ENCODE results near the gene DOCK1.
A peak's percentile ranks its signal among the peaks of the same experiment; 100 is the strongest.

Gene DOCK1

DNA sequence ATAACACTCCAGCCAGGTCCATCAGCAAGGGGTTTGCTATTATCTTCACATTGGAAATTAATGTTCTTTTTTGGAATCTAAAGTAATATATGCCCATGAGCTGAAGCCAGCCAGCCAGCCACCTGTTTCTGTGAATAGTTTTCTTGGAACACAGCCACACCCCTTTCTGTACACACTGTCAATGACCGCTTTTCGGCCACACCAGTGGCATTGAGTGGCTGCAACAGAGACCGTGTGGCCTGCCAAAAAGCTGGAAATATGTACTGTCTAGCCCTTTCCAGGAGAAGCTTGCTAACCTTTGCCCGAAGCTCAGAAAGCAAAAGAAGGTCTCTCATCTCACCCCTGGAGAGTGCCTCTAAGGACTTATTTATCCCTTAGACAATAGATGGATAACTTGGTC is 545.4 kb downstream of the DOCK1 start:
- DNase-seq, result no peak

DNA sequence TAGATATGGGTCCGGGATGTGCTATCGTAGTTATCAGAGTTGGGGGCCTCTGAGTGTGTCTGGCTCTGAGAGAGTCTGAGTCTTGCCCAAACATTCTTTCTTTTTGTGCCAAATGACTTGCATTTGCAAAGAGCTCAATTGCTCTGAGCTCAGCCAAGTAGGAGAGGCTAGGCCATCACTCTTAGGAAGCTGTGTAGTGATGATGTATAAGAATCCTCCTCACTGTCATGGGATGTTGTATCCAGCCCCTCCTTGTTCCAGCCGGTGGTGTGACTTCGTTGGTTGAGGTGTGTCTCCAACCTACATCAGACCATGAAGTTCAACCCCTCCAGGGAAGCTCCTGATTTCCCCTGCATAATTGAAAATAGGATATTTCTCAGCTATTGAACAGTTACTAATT is 546.4 kb downstream of the DOCK1 start:
- DNase-seq, result no peak

DNA sequence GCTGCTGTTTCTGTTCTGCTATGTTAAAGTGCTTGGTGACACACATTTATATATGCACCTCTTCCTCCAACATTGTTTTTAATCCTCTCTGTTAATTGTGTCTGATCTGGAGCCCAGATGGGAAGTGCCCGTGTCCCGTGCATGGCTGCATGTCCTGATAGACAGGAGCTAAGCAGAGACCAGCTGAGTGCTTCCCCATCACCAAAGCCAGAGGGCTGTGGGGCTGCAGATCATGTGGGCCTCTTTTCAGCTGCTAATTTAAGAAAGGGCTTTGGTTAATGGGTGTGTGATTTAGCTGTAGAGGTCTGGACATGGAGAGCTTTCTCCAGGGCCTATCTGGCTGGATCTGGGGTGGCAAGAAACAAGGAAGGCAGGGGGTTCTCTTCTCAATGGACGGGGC is 547.3 kb downstream of the DOCK1 start:
- no peak for DNase-seq

DNA sequence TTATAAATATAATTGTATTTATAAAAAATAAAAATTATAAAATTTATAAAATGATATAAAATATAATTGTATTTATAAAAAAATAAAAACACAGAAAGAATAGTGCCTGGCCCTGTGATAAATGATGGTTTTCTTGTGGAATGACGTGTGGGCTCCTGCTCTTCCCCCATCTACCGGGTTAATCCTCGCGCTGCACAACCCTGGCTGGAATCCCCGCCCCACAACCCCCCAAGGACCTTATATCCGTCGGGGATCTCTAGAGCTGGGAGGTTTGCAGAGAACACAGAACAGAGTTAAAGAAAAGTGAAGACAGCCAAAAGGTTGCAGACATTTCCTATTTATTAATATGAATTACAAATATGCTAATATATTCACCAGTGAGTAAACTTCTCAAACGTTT is 548.5 kb downstream of the DOCK1 start:
- no peak for DNase-seq

DNA sequence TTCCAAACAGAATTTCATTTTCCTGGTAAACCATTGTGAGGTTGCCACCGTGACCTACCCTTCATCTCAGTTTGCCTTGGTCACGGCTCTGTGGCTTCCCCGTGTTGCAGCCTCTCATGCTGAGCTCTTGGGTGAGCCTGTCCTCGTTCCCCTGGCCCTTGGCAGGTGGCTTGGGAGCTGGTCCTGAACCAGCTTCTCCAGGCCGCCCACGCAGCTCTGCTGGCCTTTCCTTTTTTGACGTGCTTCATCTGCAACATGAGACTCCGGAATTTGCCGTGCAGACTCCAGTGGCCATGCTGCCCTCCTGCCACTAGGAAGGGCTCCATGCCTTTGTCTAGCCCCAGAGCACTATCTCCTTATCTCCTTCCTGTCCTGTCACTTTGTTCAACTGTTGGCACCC is 550.9 kb downstream of the DOCK1 start:
- DNase-seq, result no peak

DNA sequence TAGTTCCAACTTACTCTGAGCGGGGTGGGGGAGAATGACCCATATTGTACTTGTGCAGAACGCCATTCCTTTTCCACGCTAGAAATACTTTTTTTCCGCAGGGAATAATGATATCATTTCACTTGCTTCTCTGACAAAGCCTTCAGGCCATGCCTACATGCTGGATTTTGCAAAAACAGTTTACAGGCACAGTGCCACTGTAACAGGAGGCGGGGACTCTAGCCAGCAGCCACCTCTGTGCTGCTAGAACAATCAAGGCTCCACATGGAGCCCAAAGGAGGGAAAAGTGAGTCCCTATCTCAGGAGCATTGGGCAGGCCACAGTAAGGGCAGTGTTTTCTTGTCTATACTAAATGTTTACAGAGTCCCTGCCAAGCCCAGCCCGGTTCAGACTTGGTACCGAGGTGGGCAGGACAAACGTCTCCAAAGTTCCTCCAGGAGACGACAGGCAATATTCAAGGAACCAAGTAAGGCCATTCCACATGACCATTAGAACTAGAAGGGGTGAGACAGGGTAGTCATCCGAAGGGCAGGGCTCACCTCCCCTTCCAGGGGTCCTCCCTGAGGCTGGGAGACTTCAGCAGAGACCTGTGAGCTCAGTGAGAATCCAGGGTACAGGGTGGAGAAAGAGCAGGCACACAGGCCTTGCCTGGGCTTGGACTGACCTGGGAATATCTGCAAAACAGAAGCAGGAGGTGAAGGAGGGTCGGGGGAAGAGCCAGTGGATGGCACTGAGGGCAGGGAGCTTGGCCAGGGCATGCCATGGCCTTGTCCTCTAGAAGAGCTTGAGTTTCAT is 553.0 kb downstream of the DOCK1 start:
- no peak for DNase-seq

DNA sequence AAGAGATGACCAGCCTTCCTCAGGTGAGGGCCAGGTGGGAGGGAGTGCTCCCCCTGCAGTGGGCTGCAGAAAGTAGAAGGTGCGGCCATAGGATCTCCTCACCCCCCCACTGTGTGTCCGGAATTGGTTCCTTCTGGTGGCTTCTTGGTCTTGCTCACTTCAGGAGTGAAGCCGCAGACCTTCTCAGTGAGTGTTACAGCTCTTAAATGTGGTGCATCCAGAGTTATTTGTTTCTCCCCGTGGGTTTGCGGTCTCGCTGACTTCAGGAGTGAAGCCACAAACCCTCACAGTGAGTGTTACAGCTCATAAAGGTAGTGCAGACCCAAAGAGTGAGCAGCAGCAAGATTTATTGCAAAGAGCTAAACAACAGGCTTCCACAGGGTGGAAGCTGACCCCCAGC is 553.6 kb downstream of the DOCK1 start:
- DNase-seq, result no peak

DNA sequence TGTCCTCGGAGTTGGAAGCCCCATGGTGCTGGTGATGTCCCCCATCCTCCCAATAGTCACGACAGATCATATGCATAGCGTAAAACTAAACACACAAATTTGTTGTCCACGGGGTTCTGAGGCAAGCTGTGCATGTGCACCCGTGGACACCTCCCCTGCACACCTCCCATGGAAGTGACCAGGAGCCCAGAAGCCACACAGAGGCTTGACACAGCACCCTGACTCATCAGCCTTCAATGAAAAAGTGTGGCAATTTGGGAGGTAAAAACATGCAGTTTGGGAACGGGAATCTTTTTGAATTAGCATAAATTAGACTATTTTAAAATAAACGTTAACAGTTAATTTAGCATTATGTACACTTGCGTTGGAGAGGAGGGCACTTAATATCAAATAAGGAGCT is 554.7 kb downstream of the DOCK1 start:
- no peak for DNase-seq

DNA sequence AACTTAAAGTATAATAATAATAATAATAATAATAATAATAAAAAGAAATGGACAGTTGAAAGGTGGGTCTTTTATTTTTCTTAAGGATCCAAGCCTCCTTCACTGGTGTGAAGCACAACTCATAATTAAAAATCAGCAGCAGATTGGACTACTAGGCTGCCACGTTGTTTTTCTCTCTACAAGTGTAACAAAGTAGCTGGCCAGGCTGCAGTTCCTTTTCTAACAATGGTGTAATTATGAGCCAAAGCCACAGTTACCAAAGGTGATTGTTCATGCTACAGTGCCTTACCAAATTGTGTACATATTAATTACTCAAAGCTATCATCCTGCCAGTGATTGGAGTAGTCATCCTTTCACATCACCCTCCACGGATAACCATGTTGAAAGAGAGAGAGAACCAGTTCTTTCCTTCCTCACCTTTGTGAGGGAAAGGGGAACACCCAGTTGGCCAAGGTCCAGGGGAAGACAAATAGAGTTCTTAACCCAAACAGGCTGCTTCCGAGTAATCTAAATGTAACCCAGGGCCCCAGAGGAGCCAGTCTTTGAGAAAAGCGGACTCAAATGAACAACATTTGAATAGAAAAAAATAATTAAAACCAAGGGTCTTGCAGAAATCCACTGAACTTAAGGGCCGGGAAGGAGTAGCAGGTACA is 557.5 kb downstream of the DOCK1 start:
- DNase-seq, result peak; percentile 55

DNA sequence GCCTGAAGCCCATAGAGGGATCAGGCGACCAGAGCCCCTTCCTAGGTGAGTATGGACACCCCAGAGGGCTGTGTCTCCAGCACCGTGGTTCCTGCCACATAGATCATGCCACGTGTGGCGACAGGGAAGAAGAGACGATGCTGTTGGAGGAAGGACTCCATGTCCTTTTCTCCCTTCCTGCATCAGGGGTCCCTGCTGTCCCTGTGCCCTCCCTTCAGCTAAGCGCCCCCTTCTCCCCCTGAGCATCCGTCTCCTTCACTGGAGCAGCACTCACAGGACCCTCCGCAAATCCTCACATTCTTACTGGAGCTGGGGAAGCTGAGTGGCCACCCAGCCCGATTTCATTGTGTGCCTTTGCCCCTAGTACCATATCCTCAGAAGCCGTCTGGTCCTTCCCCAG is 558.3 kb downstream of the DOCK1 start:
- DNase-seq, result no peak

DNA sequence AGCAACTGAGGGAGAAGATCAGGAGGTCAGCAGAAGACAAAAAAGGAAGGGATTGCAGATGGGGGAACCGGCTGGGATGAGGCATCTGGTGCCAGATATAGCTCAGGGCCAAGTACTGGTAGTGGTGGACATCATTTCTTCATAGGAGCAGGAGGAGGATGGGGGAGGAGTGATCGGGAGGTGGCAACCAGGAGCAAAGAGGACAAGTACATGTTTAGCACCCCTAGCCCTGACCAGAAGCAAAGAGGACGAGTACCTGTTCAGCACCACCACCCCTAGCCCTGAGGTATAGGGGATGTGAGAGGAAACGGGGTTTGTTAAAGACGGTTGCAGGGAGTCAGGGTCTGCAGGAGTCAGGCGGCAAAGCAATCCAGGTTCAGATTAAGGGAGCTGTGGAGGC is 559.3 kb downstream of the DOCK1 start:
- DNase-seq, result no peak

DNA sequence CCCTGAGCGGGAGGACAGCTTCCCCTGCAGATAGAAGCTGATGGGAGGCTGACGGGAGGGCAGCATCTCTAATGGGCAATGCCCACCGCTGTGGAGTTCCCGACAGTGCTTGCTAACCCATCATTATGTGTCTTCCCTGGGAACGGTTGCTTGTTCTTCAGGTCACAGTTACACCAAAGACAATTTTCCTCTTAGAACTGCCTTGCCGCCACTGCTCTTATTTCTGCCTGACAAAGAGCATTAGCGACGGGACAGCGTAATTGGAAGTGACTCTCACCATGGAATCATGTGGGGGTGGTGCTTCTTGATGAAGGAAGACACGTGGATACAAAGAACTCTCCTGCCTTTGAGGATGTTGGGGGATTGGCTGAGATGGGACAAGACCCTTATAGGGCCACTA is 562.6 kb downstream of the DOCK1 start:
- no peak for DNase-seq

DNA sequence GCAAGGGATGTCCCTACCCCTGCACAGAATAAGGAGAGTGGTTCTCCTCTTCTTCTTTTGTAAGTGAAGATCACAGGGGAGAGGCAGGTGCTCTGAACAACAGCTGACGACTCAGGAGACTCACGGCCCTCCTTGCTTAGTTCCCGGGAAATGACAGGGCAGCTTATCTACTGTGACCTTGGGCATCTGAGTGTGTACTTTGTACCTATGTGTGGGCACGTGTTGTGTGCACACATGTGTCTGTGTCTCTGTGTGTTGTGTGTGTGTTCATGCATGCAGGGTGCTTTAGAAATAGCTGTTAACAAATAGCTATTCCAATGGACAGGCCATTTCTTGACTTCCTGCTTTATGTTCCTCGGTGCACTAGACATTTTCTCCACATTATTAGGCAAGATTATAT is 563.4 kb downstream of the DOCK1 start:
- DNase-seq, result no peak

DNA sequence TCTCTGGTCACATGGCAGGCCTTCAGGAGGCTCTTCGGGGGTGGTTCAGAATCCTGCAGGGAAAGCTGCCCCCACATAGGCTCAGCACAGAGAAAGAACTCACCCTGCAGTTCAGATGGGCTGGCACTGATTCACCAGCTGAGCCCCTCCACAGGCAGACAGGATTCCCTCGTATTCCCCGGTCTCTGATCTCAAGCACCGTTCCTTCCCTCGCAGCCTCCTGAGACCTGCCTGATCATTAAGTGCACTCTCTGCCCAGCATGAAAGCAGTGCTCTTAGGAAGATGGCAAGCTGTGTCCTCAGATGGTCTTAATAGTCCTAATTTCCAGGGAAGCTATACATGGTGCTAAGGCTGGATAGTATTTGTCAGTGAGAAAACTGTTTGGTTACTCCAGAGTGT is 565.7 kb downstream of the DOCK1 start:
- DNase-seq, result no peak

DNA sequence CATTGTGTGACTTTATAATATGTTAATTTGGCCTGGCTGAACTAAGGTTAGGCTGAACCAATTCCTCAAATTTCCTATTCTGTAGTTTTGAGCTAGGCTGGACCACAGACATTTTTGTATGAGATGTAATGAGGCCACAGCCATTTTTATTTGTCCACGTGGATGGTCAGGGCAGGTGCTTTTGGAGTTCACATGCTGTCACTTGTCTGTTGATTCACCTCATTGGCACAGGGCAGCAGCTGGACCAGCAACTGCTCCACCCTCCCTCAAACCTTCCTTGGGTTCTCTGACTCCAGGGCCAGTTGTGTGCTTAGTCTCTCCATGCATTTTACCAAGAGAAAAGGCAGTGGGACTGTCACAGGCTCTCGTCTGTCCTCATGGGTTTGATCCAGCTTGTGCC is 567.7 kb downstream of the DOCK1 start:
- no peak for DNase-seq

DNA sequence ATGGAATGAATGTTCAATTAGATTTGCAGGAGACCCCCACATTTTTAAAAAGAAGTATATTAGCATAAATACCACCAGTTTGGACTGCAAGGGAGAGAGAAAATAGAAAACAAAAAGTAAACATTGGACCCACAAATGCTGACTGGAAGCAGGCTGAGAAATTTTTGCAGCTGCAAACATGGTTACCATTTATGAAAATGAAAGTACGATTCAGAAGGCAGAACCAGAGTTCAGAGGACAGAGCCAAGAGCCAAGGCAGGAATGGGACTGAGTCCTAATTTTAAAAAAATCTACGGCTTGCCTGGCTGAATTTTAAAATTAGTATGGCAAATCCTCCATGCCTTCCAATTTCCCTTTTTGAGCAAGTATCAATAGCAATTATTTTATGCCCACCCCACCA is 569.3 kb downstream of the DOCK1 start:
- no peak for DNase-seq

DNA sequence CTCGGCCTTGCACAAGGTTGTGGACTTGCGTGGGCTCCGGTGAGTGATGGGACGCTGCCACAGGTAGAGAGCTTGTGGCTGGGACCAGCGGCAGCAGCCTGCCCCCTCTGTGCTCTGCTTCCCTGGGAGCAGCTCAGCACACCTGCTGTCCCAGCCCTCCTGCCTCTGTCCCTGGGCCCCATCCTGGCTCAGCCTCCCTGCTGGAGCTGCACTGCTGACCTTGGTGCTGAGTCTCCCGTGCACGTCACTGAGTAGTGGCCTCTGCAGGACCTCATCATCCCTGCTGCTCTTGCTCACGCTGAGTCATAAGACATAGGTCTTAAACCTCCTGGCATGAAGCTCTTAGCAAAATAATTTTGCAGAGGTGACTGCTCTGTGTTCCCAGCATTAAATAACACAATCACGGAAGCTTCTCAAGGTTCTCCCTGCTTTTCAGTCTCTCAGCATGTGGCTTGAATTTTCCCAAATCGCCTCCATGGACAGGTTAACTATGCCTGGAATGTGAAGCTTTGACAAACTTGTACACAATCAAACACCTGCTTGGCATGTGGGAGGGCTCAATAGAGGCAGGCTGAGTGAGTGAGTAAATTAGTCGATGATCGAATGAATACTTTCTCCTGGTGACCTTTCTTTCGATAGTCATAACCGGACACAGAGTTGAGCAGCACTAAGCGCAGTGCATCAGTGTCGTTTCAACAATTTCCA is 580.1 kb downstream of the DOCK1 start:
- DNase-seq, result no peak

DNA sequence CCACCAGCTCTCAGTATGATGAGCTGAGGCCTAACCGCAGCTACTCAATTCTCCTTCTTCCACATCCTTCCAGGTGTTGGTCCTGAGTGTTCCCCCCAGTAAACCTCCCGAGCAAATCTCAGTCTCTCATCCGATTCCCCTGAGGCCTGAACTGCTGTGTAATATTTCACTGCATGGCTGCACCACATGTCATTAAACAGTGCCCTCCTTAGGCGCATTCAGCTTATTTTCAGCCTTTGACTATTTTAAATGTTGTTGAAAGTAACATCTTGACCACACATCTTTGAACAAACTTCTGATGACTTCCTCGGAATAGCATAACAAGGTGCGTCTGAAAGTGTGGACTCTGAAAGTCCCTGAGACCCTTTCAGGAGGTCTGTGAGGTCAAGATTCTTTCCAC is 581.1 kb downstream of the DOCK1 start:
- DNase-seq, result no peak

DNA sequence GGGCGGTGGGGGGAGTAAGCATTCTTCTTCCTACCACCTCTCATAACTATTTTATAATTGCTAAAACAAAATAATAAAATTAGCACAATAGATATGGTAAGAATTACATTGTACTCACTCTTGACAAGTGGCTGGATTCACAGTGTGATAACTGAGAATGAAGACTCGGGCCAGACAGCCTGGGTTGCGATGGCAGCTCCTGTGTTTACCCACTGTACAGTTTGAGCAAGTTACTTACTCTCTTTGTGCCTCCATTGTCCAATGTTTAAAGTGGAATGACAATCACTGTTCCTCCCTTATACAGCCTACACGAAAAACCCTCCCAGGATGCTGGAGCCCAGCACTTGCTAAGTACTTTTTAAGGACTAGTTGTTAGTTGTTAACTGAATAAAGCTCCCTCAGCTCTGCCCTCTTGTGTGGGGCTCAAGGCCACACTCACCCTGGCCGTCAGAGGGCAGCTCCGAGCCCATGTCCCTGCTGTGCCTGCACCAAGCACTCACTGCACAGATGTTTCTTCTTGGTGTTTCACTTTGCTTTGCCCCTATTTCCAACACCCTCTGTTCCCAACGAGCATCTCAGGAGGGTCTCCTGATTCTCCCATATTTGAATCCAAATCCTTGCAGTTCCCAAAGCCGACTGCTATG is 587.5 kb downstream of the DOCK1 start:
- DNase-seq, result no peak

DNA sequence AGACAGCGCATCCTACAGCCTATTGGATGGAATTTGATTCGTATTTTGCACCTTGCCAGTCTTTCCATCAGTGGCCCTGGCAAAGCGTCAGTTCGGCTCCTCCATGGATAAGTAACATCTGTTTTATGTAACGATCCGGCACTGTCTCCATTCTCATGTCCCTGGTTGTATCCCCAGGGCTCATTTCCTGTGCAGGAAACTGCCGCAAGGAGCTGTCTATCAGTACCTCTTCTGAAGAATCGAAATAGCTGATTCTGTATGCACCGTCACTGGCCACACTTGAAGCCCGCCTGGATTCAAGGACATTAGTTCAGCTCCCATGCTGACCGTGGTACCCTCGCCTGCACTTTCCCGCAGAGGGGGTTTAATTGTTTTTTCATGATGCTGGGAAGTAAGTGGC is 590.8 kb downstream of the DOCK1 start:
- DNase-seq, result no peak

DNA sequence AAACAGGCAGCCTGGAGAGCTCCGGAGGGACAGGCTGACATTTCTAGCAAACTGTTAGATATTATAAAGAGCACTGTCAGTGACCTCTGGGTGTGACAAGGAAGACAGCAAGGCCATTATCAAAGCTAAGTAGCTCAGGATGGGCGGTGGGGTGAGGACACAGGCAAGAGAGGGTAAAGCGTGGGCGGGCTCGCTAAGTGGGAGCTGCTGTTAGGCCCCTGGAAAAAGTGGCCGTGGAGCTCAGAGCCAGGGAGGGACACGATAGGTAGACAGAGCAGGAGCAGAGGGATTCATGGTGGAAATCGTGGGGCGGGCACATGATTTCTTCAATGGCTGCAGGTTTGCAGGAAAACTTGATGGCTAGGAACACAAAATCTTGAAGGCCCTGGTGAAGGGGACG is 592.5 kb downstream of the DOCK1 start:
- no peak for DNase-seq

DNA sequence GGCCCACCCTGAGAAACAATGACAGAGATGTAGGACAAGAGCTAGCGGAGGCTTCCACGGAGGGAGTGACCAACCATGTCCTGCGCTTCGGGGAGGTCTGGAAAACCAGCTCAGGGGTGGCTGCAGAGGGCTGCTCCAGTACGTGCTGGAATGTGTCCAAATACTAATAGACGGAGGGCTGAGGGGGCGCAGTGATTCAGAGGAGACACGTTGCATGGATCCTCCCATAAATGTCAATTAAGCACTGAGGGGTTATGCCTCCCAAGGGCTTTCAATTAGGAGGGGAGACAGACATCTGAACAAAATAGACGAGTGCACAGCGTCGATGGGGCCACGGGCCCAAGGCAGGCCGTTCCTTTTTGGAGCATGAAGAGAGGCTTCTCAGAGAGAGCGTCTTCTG is 592.9 kb downstream of the DOCK1 start:
- DNase-seq, result no peak

DNA sequence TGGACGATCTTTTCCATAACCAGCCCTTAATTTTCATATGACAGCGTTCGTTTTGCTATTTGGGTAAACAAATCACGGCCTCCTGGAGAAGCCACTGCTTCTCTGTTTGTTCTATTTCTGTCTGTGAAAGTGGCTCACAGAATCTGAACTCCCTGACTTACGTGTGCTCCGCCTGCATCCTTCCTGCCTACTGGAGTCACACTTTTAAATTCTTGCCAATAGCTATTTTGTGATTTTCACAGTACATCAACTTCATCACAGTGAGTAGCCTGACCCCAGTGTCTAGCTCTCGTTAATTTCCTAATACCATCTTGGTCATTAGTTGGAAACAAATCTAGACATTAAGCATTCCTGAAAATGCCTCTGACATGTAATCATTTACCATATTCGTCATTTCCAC is 594.9 kb downstream of the DOCK1 start:
- no peak for DNase-seq

Measured in NCI-H1105 (cell line).